Fibroblast of lung (primary cell): ENCODE measurements around the gene SELENON. TPM values are rescaled to one million over a fixed set of nuclear protein-coding genes. Genes with fewer than 3 reads are reported as not detected.

ENCODE experiments used
- DNase-seq, 2 donors: peaks; one replicate each; pipeline versions ENCODE4 v3.0.0 to v3.0.0-alpha.2; 2010; ENCODE audit warnings: low read depth in 2 of 2
- H2AFZ ChIP-seq: 2 replicates; pipeline ENCODE4 v1.5.1; 2012; ENCODE audit warnings: low read length, control low read depth, inconsistent platforms
- H3K27ac ChIP-seq: 2 replicates; pipeline ENCODE4 v1.5.1; 2011; ENCODE audit warnings: low read length, control low read depth; ENCODE audit not compliant: insufficient read depth
- H3K27me3 ChIP-seq: 2 replicates; pipeline ENCODE4 v1.5.1; 2011; ENCODE audit warnings: mild to moderate bottlenecking, low read length; ENCODE audit not compliant: control insufficient read depth, insufficient read depth
- H3K36me3 ChIP-seq: 2 replicates; pipeline ENCODE4 v1.5.1; 2011; ENCODE audit warnings: low read length; ENCODE audit not compliant: control insufficient read depth, insufficient read depth
- H3K4me1 ChIP-seq: 2 replicates; pipeline ENCODE4 v1.5.1; 2011; ENCODE audit warnings: low read length; ENCODE audit not compliant: control insufficient read depth, insufficient read depth; ENCODE audit errors: extremely low read depth
- H3K4me2 ChIP-seq: 2 replicates; pipeline ENCODE4 v1.5.1; 2011; ENCODE audit warnings: low read length, control low read depth; ENCODE audit not compliant: insufficient read depth; ENCODE audit errors: extremely low read depth
- H3K4me3 ChIP-seq, 4 experiments: fragments of 200-600 bp in 1 of 4; sonication (generic) in 1 of 4; replicated peaks in 1 of 4; 2 replicates each; pipeline ENCODE4 v1.5.1; 2011 to 2016; ENCODE audit warnings: low read length in 4 of 4, low read depth in 3 of 4, mild to moderate bottlenecking in 3 of 4, control low read depth in 2 of 4, inconsistent platforms in 1 of 4, mixed read lengths in 1 of 4; ENCODE audit not compliant: insufficient read depth in 1 of 4; ENCODE audit errors: control extremely low read depth in 1 of 4
- H3K79me2 ChIP-seq: 2 replicates; pipeline ENCODE4 v1.5.1; 2012; ENCODE audit warnings: mild to moderate bottlenecking, low read length, inconsistent platforms; ENCODE audit not compliant: control insufficient read depth, insufficient read depth
- H3K9ac ChIP-seq: 2 replicates; pipeline ENCODE4 v1.5.1; 2011; ENCODE audit warnings: mild to moderate bottlenecking, low read length, control low read depth; ENCODE audit not compliant: insufficient read depth
- H3K9me3 ChIP-seq: 2 replicates; pipeline ENCODE4 v1.5.1; 2012; ENCODE audit warnings: low read depth, low read length; ENCODE audit not compliant: control insufficient read depth, insufficient read depth
- H4K20me1 ChIP-seq: 2 replicates; pipeline ENCODE4 v1.5.1; 2011; ENCODE audit warnings: low read length; ENCODE audit not compliant: control insufficient read depth, insufficient read depth; ENCODE audit errors: extremely low read depth
- CTCF ChIP-seq, 2 donors: IDR thresholded peaks in 1 of 2; conservative IDR thresholded peaks in 1 of 2; 1 replicate in 1 of 2; 2 replicates in 1 of 2; pipeline ENCODE4 v1.5.1; 2011 to 2012; ENCODE audit warnings: low read length in 2 of 2, control low read depth in 1 of 2, inconsistent platforms in 1 of 2, low read depth in 1 of 2, mild to moderate bottlenecking in 1 of 2
- EZH2 ChIP-seq: IDR thresholded peaks from 2 replicates; pipeline ENCODE4 v1.5.1; 2012; ENCODE audit warnings: low read length, control low read depth, mild to moderate bottlenecking; ENCODE audit errors: missing control alignments
- polyA plus RNA-seq, 2 donors: library from polyadenylated mRNA; depleted of rRNA in 1 of 2; stranded (reverse) in 1 of 2; unstranded in 1 of 2; fragments of >200 nt; gene quantifications; 2 replicates each; pipeline ENCODE4 v1.2.1, GENCODE V29; 2011 to 2012; ENCODE audit warnings: missing spikeins in 1 of 2
- total RNA-seq: library from RNA; depleted of rRNA; stranded (reverse); fragments of >200 nt; gene quantifications from 2 replicates; pipeline ENCODE4 v1.2.1, GENCODE V29; 2014

The SELENON gene
- total and polyA plus RNA-seq, 2 donors (not counting 1 experiment from before 2014, with no cell fraction given): 19.3 to 67.6 TPM

- Histone ChIP-seq H3K9me3 (no peaks in the 10 kb centered on the region), H3K79me2 (no peaks in the 10 kb centered on the region), H3K4me1 (no peaks in the 10 kb centered on the region), H4K20me1 (no peaks in the 10 kb centered on the region), H3K36me3 (no peaks in the 10 kb centered on the region), H3K27me3 (no peaks in the 10 kb centered on the region), H3K4me2 (no peak overlapping the region), H3K9ac (no peak overlapping the region), H2AFZ (no peak overlapping the region), H3K27ac (no peak overlapping the region), H3K4me3 (no peak overlapping the region)
- TF ChIP-seq CTCF (conservative IDR thresholded peaks at IDR 0.05 in 1 of 2, IDR thresholded peaks at IDR 0.05 in 1 of 2; ENCODE audit: low read depth in 1 of 2, low read length in 2 of 2): no peak
- no peak for TF ChIP-seq EZH2
- DNase-seq: no peak
These were observed 34.7 kb upstream of the SELENON start for GRCh38 chr1:25765136-25765922.

GRCh38 chr1:25765923-25766589 is 33.9 kb upstream of the SELENON start:
- Histone ChIP-seq H3K9ac (no peak overlapping the region), H3K4me3 (no peak overlapping the region), H3K36me3 (no peaks in the 10 kb centered on the region), H3K4me1 (no peaks in the 10 kb centered on the region), H3K4me2 (no peak overlapping the region), H4K20me1 (no peaks in the 10 kb centered on the region), H3K27ac (no peak overlapping the region), H3K9me3 (no peaks in the 10 kb centered on the region), H2AFZ (no peak overlapping the region), H3K79me2 (no peaks in the 10 kb centered on the region), H3K27me3 (no peaks in the 10 kb centered on the region)
- TF ChIP-seq EZH2: no peak
- no peak for TF ChIP-seq CTCF (conservative IDR thresholded peaks at IDR 0.05 in 1 of 2, IDR thresholded peaks at IDR 0.05 in 1 of 2; ENCODE audit: low read depth in 1 of 2, low read length in 2 of 2)
- no peak for DNase-seq

GRCh38 chr1:25766721-25767436 is 33.1 kb upstream of the SELENON start:
- no peaks in the 10 kb centered on the region for H4K20me1 ChIP-seq
- no peaks in the 10 kb centered on the region for H3K9me3 ChIP-seq
- H3K27ac ChIP-seq: no peak overlapping the region
- H3K4me2 ChIP-seq: no peak overlapping the region
- TF ChIP-seq CTCF (conservative IDR thresholded peaks at IDR 0.05 in 1 of 2, IDR thresholded peaks at IDR 0.05 in 1 of 2; ENCODE audit: low read depth in 1 of 2, low read length in 2 of 2) (no peak), EZH2 (no peak)
- H2AFZ ChIP-seq: no peak overlapping the region
- no peaks in the 10 kb centered on the region for H3K36me3 ChIP-seq
- no peaks in the 10 kb centered on the region for H3K79me2 ChIP-seq
- H3K4me3 ChIP-seq: no peak overlapping the region
- no peak overlapping the region for H3K9ac ChIP-seq
- H3K27me3 ChIP-seq: no peaks in the 10 kb centered on the region
- H3K4me1 ChIP-seq: no peaks in the 10 kb centered on the region
- DNase-seq: no peak
